ENCODE results near the gene COL18A1. TPM values are rescaled to one million over a fixed set of nuclear protein-coding genes. Genes with fewer than 3 reads are reported as not detected.
A peak's percentile ranks its signal among the peaks of the same experiment; 100 is the strongest.

Gene COL18A1
- total RNA-seq, 1 experiment from 2014 or later = 170 TPM

DNA sequence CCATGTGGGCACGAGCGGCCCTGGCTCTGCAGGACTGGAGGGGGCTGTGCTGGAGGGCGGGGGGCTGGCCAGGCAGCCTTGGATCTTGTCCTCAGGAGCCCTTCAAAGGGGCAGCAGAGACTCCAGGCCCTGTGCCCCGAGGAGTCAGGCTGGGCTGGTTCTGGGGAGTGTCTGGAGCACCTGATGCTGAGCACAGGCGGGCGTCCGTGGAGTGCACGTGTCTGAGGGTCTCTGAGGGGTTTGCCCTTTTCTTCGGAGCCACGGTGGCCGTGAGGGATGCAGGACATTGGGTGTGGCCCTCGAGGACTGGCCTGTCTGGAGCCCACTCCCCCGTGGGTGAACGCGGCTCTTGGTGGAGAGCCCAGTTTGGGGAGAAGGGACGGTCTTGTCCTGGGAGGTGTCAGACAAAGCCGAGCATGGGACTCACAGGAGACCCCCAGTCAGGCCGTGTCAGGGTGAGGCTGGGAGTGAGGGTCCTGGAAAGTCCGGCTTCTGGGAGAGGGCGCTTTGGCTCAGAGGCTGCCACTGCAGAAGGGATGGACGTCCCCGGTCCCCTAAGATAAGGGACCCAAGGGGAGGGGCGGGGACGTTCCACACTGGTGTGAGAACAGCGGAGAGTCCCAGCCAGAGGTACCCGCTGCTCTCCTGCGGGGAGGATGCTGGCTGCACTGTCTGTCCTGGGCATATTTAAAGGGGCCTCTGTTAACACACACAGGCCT, 60.8 kb downstream of the COL18A1 start:
- Mint-ChIP-seq H3K4me3 (ENCODE audit: unreplicated experiment) (no peak overlapping the region), H3K9me3 (ENCODE audit: unreplicated experiment) (peaks cover 7% of the 10 kb centered on the region), H3K36me3 (ENCODE audit: insufficient read depth, unreplicated experiment) (peaks cover 48% of the 10 kb centered on the region), H3K27me3 (ENCODE audit: insufficient read depth, unreplicated experiment) (no peaks in the 10 kb centered on the region), H3K27ac (ENCODE audit: unreplicated experiment) (peak overlapping the region; percentile 64), H3K4me1 (ENCODE audit: low read depth, unreplicated experiment) (peaks cover 43% of the 10 kb centered on the region)
- Histone ChIP-seq H3K9me3 (no peaks in the 10 kb centered on the region), H3K36me3 (ENCODE audit: control insufficient read depth, insufficient read depth, low read length) (peaks cover 4% of the 10 kb centered on the region; the same call in 1 of the 2 replicates), H3K27me3 (replicated peaks; ENCODE audit: control insufficient read depth, insufficient read depth, low read length) (no peaks in the 10 kb centered on the region), H3K4me3 (ENCODE audit: low read depth, low read length) (no peak overlapping the region), H3K4me1 (peaks cover 41% of the 10 kb centered on the region)
- CTCF ChIA-PET = no interaction called here
- POLR2A ChIA-PET = no interaction called here
- DNase-seq = no peak
- TF ChIP-seq, protein P1, sequence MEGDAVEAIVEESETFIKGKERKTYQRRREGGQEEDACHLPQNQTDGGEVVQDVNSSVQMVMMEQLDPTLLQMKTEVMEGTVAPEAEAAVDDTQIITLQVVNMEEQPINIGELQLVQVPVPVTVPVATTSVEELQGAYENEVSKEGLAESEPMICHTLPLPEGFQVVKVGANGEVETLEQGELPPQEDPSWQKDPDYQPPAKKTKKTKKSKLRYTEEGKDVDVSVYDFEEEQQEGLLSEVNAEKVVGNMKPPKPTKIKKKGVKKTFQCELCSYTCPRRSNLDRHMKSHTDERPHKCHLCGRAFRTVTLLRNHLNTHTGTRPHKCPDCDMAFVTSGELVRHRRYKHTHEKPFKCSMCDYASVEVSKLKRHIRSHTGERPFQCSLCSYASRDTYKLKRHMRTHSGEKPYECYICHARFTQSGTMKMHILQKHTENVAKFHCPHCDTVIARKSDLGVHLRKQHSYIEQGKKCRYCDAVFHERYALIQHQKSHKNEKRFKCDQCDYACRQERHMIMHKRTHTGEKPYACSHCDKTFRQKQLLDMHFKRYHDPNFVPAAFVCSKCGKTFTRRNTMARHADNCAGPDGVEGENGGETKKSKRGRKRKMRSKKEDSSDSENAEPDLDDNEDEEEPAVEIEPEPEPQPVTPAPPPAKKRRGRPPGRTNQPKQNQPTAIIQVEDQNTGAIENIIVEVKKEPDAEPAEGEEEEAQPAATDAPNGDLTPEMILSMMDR (IDR thresholded peaks at IDR 0.05; ENCODE audit: insufficient read depth in 1 of 2, low read depth in 1 of 2, low read length in 1 of 2, severe bottlenecking in 1 of 2, unreplicated experiment in 1 of 2) = no peak
- intact Hi-C loops (cut with micrococcal nuclease; ENCODE audit: unreplicated experiment) = no loop called here
- BruUV-seq (replicated peaks) = no TSS peak

DNA sequence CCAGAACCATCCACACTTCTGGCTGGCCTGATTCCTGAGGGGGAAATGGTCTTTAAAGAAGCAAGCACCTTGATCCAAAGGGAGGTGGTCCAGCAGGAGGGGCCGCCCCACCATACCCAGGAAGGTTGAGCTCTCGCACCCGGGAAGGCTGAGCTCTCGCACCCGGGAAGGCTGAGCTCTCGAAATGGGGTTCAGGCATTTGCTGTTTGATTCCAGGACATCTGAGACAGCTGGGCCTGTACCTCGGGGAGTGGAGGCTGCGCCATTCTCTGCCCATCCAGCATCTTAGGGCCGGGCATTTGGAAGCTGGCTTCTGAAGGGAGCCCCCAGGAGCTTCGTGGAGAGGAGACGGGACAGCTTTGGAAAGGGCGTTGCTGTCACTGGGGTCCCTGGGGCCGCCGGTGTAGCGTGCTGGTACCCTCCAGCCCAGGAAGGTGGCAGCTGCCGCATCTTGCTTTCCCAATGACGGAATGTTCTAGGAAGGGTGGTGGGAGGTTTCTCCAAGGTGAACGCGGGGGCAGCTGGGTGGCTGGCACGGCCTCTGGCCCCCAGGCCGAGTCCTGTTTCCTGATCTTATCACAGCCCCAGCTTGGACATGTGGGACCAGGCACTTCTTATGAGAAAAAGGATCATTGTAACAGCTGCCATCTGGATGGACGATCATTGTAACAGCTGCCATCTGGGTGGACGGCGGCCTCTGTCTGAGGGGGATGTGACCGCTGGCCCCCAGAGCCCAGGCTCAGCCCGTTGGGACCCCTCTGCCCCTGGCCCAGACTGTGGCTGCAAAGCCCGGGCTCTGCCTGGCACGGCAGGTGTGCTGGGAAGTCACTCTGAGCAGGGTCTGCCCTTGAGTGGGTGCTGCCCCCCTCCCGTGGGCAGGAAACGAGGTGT, 61.6 kb downstream of the COL18A1 start:
- Mint-ChIP-seq H3K4me3 (ENCODE audit: unreplicated experiment) (no peak overlapping the region), H3K27me3 (ENCODE audit: insufficient read depth, unreplicated experiment) (no peaks in the 10 kb centered on the region), H3K4me1 (ENCODE audit: low read depth, unreplicated experiment) (peaks cover 43% of the 10 kb centered on the region), H3K36me3 (ENCODE audit: insufficient read depth, unreplicated experiment) (peaks cover 50% of the 10 kb centered on the region), H3K9me3 (ENCODE audit: unreplicated experiment) (peaks cover 7% of the 10 kb centered on the region), H3K27ac (ENCODE audit: unreplicated experiment) (peak overlapping the region; percentile 64)
- BruUV-seq (replicated peaks) = no TSS peak
- Histone ChIP-seq H3K4me1 (peaks cover 41% of the 10 kb centered on the region), H3K27me3 (replicated peaks; ENCODE audit: control insufficient read depth, insufficient read depth, low read length) (no peaks in the 10 kb centered on the region), H3K4me3 (ENCODE audit: low read depth, low read length) (no peak overlapping the region), H3K9me3 (no peaks in the 10 kb centered on the region), H3K36me3 (ENCODE audit: control insufficient read depth, insufficient read depth, low read length) (peaks cover 2% of the 10 kb centered on the region; the same call in 1 of the 2 replicates)
- no peak for DNase-seq
- CTCF ChIA-PET = no interaction called here
- POLR2A ChIA-PET = interaction anchor here (0.5 kb wide), 1 partner anchor 770 kb away, joined by 3 read pairs; no protein-coding TSS in a partner anchor
- intact Hi-C loops (cut with micrococcal nuclease; ENCODE audit: unreplicated experiment) = no loop called here
- TF ChIP-seq, protein P1 (IDR thresholded peaks at IDR 0.05; ENCODE audit: insufficient read depth in 1 of 2, low read depth in 1 of 2, low read length in 1 of 2, severe bottlenecking in 1 of 2, unreplicated experiment in 1 of 2) = no peak

DNA sequence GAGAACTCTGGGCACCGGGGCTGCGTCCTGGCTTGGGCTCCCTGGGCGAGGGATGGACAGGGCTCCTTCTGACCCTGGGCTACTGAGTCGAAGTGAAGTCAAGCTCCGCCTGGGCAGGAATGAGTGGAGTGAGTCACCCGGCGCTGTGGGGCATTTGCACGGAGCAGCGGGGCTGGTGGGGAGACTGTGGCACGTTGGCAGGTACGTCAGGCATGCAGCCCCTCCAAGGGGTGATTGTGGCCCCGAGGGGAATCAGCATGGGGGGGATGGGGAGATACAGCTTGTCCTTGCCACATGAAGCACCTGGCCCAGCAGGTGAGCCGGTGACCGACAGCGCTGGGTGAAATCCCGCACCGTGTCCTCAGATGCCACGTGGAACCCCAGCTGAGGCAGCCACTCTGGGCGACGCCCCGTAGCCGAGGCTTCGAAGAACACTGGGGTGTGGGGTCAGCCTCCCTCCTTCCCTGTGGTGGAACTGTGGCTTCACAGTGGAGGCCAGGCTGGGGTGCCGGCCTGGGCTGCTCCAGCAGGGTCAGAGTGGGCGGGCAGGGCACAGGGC, 62.3 kb downstream of the COL18A1 start:
- Mint-ChIP-seq H3K9me3 (ENCODE audit: unreplicated experiment) (peaks cover under 1% of the 10 kb centered on the region), H3K36me3 (ENCODE audit: insufficient read depth, unreplicated experiment) (peaks cover 56% of the 10 kb centered on the region), H3K4me3 (ENCODE audit: unreplicated experiment) (no peak overlapping the region), H3K27ac (ENCODE audit: unreplicated experiment) (no peak overlapping the region), H3K4me1 (ENCODE audit: low read depth, unreplicated experiment) (peaks cover 39% of the 10 kb centered on the region), H3K27me3 (ENCODE audit: insufficient read depth, unreplicated experiment) (no peaks in the 10 kb centered on the region)
- H3K36me3 ChIP-seq (ENCODE audit: control insufficient read depth, insufficient read depth, low read length) = peaks cover 2% of the 10 kb centered on the region; the same call in 1 of the 2 replicates
- ChIA-PET POLR2A (no interaction called here), CTCF (no interaction called here)
- no peak for DNase-seq
- TF ChIP-seq, protein P1 (IDR thresholded peaks at IDR 0.05; ENCODE audit: insufficient read depth in 1 of 2, low read depth in 1 of 2, low read length in 1 of 2, severe bottlenecking in 1 of 2, unreplicated experiment in 1 of 2) = no peak
- H3K4me1 ChIP-seq = peaks cover 41% of the 10 kb centered on the region
- H3K4me3 ChIP-seq (ENCODE audit: low read depth, low read length) = no peak overlapping the region
- intact Hi-C loops (cut with micrococcal nuclease; ENCODE audit: unreplicated experiment) = no loop called here
- H3K27me3 ChIP-seq (replicated peaks; ENCODE audit: control insufficient read depth, insufficient read depth, low read length) = no peaks in the 10 kb centered on the region
- BruUV-seq (replicated peaks) = no TSS peak
- no peaks in the 10 kb centered on the region for H3K9me3 ChIP-seq

Data from Caco-2 (cell line).